T-helper 2 cell (primary cell): ENCODE measurements around the gene TMEM270.

ENCODE experiments used
- DNase-seq, 5 experiments: peaks; one replicate each; pipeline versions ENCODE4 v3.0.0 to v3.0.0-alpha.2; 2012 to 2022

Gene TMEM270

DNA sequence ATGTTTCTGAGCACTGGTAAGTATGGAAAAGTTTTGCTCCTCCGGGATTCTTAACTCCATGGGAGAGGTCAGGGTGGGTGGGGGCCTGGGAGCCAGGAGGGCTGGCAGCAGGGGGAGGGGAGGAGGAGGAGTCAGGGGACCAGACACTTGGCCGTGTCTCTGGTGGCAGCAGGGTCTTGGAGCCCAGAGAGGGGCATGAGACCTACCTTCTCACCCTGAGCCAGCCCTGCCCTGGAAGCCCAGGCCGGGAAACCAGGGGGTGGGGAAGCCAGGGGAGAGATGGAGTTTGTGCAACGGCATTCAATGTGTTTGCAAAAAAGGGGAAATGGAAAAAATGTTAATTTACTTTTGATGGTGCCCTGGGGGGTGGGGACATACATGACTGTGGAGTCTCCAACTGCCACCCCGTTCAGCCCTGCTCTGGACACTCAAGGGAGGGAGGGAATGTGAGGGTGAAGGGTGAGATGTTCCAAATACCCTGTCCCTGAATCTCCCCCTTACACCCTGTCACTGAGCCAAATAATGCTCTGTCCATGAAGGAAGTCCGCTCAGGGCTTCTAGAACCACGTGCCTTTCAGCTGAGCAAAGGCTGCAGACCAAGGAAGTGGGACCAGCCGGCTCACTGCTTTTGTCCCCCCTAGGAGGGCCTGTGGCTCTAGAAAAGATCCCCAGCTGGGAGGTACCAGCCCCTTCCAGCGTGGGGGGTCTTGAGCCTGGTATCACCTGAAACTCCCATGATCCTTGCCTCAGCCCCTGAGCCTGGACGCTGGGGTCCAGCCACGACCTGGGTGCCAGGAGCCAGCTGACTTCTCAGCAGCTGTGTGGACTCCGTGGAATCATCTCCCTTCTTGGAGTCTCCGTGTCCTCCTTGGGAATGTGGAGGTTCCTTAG, 48.3 kb downstream of the TMEM270 start:
- DNase-seq, result no peak

DNA sequence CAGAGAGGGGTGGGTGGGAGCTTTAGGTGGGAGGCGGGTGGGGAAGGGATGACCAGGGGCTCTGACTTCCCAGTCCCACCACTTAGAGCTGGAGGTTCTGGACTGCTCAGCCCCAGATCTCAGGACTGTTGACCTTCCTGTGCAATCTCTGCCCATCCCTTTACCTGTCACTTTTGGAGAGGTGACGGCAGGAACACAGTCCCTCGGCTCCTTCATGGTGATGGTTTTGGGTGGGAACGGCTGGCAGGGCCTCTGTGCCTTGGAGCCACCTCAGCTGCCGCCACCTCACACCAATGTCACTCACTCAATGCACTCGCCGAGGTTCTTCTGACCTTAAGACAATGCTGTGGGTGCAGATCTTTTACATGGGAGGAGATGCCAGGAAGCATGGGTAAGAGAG, 49.0 kb downstream of the TMEM270 start:
- DNase-seq, result no peak

DNA sequence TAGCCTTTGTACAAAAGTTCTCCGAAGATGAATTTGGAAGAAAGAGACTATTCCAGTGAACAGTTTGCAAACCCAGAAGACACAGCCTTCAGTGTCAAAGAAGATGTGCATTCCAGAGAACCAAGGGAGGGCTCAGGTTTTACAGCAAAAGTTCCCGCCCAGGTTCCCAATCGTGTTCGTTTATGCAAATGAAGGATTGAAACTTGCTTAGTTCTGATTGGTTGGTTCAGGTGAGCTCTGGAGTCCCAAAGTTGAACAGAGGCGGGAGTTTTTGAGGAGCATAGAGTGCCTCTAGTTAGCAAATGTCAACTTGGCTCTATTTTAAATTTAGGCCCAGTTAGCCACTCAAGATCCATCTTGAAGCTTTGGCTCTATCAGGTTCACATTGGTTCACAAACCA, 51.3 kb downstream of the TMEM270 start:
- DNase-seq, result no peak
